GM21381 (cell line): Measurements from ENCODE around the gene TRIM14.
"Not testable (repeated sequence)": the region's sequence is repeated elsewhere in the genome, so short reads cannot be mapped to it uniquely, and the experiment has no call there.

Source experiments
- ATAC-seq: cut with Tn5 transposase; IDR thresholded peaks from one replicate; pipeline ENCODE4 v1.9.1; 2021; ENCODE audit warnings: mild to moderate bottlenecking, moderate library complexity; ENCODE audit not compliant: unreplicated experiment

TRIM14 gene

GRCh38 chr9:98020476-98021145 lies 98.4 kb downstream of the TRIM14 start:
- ATAC-seq = no peak

DNA sequence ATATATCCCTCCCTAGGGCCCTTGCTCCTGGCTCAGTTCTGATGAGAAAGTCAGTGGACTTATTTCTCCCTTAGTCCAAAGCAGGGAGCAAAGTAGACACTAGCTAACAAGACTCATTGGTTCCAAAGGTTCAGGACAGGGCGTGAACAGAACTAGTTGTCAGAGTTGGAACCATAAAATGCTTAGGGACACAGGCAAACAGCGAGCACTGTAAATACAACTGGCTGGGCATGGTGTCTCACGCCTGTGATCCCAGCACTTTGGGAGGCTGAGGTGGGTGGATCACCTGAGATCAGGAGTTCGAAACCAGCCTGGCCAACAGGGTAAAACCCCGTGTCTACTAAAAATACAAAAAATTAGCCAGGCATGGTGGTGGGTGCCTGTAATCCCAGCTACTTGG lies 99.2 kb downstream of the TRIM14 start:
- ATAC-seq = not testable (repeated sequence)
